ENCODE data around the gene GP1BB.

GP1BB gene

GRCh38 chr22:19755722-19756287 is 32.5 kb downstream of the GP1BB start:
- DNase-seq (ENCODE audit: low spot score) = no peak
- FAIRE-seq = no peak

DNA sequence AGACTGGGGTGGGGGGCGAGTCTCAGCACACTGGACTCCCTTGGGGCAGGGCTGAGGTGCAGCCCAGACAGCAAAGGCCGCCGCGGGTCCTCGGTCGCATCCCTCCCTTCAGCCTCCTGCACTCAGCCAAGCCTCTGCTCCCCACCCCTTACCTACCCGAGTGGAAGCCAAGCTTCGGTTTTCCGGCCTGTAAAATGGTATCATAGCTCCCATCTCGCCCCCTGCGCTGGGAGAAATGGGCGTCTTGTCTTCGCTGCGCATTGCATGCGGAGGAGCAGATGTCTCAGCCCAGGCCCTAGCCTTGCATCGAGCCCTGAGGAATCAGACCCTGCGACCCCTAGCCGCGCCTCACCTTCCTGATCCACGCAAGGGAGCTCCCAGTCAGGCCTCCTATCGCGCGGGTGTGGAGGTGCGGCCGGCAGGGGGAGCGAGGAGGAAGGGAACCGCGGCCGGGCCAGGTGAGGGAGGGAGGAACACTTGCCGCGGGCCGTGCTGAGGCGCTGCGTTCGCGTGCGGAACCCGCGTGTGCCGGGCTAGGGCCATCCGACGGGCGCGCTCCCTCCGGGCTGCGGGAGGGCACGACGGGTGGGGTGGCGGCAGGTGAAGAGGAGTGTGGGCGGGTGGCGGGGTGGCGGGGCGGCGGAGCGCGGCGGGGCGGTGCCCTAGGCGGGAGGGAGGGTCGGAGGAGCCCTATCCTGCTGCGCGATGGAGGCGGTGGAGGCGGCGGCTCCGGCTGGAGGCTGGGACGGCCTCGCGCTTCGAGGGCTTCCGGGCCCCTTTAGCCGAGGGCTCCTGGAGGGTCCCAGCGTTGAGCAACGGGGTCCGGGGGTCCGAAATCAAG is 33.2 kb downstream of the GP1BB start:
- DNase-seq (ENCODE audit: low spot score) (no peak), FAIRE-seq (no peak)

DNA sequence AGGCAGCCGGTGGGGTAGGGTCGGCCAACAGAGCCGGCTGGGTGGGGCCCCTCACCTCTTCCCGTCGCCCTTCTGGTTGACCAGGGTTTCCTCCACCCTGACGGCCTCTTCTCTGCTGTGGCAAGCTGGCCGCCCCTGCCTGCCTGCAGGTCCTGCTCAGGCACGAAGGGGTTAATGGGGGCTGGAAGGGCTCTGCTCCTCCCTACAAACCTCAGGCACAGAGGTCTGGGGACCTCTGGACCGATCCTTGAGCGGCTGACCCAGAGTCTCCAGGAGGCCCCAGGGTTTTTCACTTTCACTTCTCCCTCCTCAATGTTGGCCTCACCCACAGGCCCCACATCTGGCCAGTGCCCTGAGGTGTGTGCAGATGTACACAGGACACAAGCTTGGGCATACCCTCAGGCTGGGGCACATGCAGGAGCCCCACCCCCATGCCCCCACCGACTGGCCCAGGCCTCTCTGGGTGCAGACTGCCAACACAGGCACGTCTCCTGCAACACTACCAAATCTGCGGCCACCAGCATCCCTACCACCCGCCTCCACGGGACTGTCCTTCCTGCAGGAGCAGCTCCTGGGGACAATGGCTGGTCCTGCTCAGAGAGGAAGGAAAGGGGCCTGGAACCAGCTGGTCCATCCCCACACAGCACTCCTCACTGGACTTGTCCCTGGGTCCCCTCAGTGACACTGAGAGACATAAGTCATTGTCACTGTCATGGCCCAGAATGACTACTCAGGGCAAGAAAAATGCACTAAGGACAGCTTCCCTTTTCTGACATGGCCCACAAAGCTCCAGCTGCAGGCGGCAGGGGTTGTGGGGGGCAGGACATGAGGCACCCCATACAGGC is 34.0 kb downstream of the GP1BB start:
- DNase-seq (ENCODE audit: low spot score) (no peak), FAIRE-seq (no peak)

DNA sequence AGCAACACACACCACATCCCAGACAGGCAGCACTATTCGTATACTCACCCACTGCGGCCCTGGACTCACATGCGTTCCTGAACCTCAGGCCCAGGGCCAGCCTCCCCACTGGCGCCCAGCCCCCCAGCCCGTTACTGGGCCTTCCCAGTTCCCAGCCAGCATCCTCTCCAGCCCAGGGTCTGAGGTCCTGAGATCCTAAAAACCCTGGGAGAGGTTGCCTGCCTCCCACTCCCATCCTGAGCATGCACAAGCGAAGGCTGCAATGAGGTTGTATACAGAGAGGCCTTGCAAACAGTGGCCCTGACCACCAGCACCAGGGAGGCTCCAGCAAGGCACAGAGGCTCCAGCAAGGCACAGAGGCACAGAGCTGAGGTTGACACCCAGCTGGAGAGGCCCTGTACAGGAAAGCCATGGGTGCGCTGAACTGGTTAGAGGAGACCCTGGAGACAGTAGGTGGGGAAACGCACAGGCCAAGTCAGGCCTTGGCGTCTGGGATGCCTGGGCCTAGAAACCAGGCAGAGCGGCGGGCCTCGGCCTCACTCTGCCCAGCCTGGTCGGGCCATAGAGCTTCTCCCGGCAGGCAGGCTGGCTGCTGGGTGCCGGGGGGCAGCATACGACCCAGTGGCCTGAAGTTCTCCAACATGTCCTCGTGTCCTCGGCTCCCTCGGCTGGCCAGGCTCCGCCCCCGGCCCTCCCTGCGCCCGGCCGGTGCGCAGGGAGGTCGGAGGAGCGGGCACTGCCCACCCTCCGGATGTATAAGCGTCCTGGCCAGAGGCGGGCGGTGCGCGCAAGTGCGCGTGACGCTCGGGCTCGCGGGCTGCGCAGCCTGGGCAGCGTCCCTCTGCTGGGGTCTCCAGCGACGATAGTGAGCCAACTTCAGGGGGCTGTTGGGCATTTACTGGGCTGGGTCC is 34.9 kb downstream of the GP1BB start:
- DNase-seq (ENCODE audit: low spot score) (no peak), FAIRE-seq (no peak)

DNA sequence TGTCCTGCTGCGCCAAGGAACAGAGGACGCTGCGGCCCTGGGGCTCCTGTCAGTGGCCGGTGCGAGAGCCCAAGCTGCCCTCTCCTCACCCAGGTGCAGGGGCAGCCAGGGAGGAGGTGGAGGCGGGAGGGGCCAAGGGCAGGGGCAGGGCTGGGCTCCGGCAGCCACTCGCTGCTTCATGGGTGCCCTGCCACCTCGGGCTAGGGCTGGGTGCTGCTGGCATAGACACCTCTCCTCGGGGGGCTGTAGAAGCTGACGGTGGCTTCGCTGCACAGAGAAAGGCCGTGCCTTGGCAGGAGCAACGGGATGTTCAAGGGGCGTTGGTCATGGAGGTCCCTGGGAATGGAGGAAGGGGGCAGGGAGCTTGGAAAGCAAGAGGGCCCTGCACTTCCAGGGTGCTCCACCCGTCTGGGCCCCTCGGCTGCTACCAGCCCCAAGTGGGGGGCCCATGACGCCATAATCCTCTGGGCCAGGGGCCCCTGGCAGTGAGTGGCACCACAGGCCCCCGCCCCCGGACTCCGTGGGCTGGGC is 35.6 kb downstream of the GP1BB start:
- FAIRE-seq = no peak
- no peak for DNase-seq (ENCODE audit: low spot score)

GRCh38 chr22:19759427-19760057 is 36.2 kb downstream of the GP1BB start:
- no peak for DNase-seq (ENCODE audit: low spot score)
- no peak for FAIRE-seq

DNA sequence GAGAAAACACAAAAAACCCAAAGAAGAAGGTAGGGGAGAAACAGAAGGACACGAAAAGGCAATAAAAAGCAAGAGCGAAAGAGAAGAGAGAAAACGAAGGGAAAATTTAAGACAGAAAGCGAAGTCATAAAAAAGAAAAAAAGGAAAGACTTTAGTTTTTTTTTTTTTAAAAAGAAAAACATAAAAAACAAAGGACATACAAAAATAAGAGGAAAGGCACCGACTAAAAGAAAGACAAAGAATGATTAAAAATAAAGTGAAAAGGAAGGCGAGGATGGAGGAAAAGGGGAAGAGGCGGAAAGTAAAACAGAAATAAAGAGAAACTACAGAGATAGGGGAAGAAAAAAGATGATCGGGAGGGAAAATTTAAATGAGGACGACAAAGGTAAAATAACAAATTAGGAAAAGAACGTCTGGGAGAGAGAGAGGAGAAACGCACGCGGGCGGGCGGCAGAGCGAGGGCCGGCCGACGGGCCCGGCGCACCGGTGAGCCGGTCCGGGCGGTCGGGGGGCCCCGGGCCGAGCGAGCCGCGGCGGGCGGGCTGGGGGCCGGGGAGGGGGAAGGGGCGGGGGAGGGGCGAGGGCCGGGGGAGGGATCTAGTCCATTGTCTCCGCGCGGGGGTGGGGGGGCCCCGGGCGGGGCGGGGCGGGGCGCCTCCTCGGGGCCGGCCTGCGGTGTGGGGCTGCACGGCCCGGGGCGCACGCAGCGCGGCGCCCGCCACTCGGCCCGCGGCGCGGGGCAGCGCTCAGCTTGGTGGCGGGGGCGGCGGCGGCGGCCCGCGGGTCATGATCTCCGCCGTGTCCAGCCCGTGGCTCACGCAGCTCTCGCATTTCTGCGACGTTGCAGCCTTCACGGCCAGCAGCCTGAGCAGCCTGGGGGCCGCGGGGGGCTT is 37.0 kb downstream of the GP1BB start, which contains the start of gene TBX1:
TSS of gene TBX1 (plus strand) at position 721 of the 893 bp plus-strand sequence. CDS start at position 787, 66 bp downstream.
- FAIRE-seq (no peak), DNase-seq (ENCODE audit: low spot score) (no peak)

GRCh38 chr22:19760951-19761724 is 37.8 kb downstream of the GP1BB start:
- DNase-seq (ENCODE audit: low spot score) = no peak
- no peak for FAIRE-seq

- no peak for FAIRE-seq
Measured at GRCh38 chr22:19761725-19762567, 38.6 kb downstream of the GP1BB start.

DNA sequence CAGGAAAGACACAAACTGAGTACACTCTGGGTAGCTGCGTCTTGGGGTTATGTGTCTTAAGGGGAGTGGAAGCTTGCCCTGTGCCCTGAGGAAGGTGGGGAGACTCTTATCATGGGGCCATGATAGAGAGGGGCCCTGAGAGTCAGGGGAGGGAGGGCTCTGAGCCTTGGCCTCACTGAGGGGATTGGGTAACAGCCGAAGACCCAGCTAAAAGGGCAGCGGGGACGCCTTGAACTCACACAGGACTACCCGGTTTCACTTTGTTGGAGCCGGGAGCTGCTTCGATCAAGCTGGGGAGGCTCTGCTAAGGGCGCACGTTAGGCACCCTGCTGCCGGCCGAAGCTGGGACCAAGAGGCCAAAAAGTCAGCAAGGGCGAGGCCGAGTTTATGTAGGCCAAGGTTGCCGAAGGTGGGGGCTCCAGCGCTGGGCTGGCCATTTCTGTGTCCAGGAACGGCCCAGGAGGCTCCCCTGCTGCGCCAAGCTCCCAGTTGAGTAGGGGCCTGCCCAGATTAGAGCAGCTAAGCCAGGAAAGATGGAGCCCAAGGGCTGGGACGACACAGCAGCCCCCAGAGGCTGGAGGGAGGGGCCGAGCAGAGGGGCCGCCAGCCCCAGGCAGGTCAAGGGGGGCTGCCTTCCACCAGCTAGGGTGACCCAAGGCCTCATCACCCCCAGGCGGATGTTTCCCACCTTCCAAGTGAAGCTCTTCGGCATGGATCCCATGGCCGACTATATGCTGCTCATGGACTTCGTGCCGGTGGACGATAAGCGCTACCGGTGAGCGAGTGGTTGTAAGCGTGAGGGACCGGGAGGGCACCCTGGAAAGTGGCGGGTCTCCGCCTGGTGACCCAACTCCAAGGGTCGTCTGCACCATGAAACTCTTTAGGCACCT is 39.5 kb downstream of the GP1BB start:
- FAIRE-seq (no peak), DNase-seq (ENCODE audit: low spot score) (no peak)

More at GRCh38 chr22:19761725-19762567, 38.6 kb downstream of the GP1BB start:
- DNase-seq (ENCODE audit: low spot score) = no peak

- DNase-seq (ENCODE audit: low spot score) = no peak
- no peak for FAIRE-seq
Measured at GRCh38 chr22:19763458-19764298, 40.3 kb downstream of the GP1BB start.

DNA sequence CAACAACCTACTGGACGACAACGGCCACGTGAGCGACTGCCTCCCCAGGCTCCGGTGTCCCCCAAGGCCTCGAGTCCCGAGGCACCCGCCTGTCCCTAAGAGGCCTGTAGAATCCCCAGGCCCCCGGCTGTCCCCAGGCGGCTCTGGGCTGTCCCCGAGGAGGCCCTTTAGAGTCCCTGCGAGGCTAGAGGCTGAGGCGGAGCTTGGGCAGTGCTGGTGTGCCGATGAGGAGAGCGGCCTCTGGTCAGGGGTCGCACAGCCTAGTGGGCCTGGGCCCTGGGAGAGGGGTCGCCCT is 40.9 kb downstream of the GP1BB start:
- DNase-seq (ENCODE audit: low spot score) (no peak), FAIRE-seq (no peak)

- DNase-seq (ENCODE audit: low spot score) (no peak), FAIRE-seq (no peak)
Measured at GRCh38 chr22:19764636-19765476, 41.5 kb downstream of the GP1BB start.

- FAIRE-seq (no peak), DNase-seq (ENCODE audit: low spot score) (no peak)
Measured at GRCh38 chr22:19765477-19766239, 42.3 kb downstream of the GP1BB start.
